SK-N-SH treated with all-trans-retinoic acid at 6 μM for 48 hours (cell line): ENCODE results near the gene C1orf141.
"Not testable (repeated sequence)": the region's sequence is repeated elsewhere in the genome, so short reads cannot be mapped to it uniquely, and the experiment has no call there.

Source experiments
- ATAC-seq: fragments of 200-7000 bp; cut with Tn5 transposase; 3 replicates; pipeline ENCODE4 v1.9.1; 2020; ENCODE audit warnings: mild to moderate bottlenecking, moderate library complexity
- ARNTL ChIP-seq: fragments of 450-650 bp; formaldehyde crosslinking; IDR thresholded peaks from 2 replicates; pipeline ENCODE4 v1.5.0; 2020; ENCODE audit warnings: low read depth, mild to moderate bottlenecking, moderate library complexity, borderline replicate concordance
- BACH2 ChIP-seq: fragments of 250-450 bp; sonication (Bioruptor Pico); IDR thresholded peaks from 2 replicates; pipeline ENCODE4 v1.9.0; 2021; ENCODE audit warnings: mild to moderate bottlenecking, borderline replicate concordance
- CSDC2 ChIP-seq: fragments of 250-450 bp; sonication (Bioruptor Pico); IDR thresholded peaks from 2 replicates; pipeline ENCODE4 v1.5.0; 2020; ENCODE audit warnings: mild to moderate bottlenecking, moderate library complexity
- ESRRG ChIP-seq: fragments of 250-450 bp; sonication (Bioruptor Pico); IDR thresholded peaks from 2 replicates; pipeline ENCODE4 v1.6.1; 2021; ENCODE audit warnings: mild to moderate bottlenecking
- GLIS3 ChIP-seq: fragments of 250-450 bp; sonication (Bioruptor Pico); IDR thresholded peaks from 2 replicates; pipeline ENCODE4 v1.5.0; 2020; ENCODE audit warnings: mild to moderate bottlenecking, moderate library complexity
- ISL1 ChIP-seq: fragments of 250-450 bp; sonication (Bioruptor Pico); IDR thresholded peaks from 2 replicates; pipeline ENCODE4 v2.1.2; 2022; ENCODE audit warnings: mild to moderate bottlenecking, moderate library complexity
- OSR1 ChIP-seq: fragments of 250-450 bp; sonication (Bioruptor Pico); IDR thresholded peaks from 2 replicates; pipeline ENCODE4 v1.8.0; 2022; ENCODE audit warnings: moderate library complexity, mild to moderate bottlenecking, inconsistent platforms
- PPARA ChIP-seq: fragments of 250-450 bp; sonication (Bioruptor Pico); IDR thresholded peaks from 2 replicates; pipeline ENCODE4 v1.5.0; 2020; ENCODE audit warnings: mild to moderate bottlenecking, borderline replicate concordance
- RARB ChIP-seq: fragments of 250-450 bp; sonication (Bioruptor Pico); IDR thresholded peaks from 2 replicates; pipeline ENCODE4 v1.8.0; 2021; ENCODE audit warnings: mild to moderate bottlenecking, moderate library complexity
- SNAI2 ChIP-seq: fragments of 250-450 bp; sonication (Bioruptor Pico); IDR thresholded peaks from 2 replicates; pipeline ENCODE4 v1.5.0; 2020; ENCODE audit warnings: mild to moderate bottlenecking, moderate library complexity
- TCF4 ChIP-seq: fragments of 250-450 bp; sonication (Bioruptor Pico); IDR thresholded peaks from 2 replicates; pipeline ENCODE4 v1.8.0; 2021; ENCODE audit warnings: mild to moderate bottlenecking, moderate library complexity, borderline replicate concordance
- TOX ChIP-seq: fragments of 250-450 bp; sonication (Bioruptor Pico); IDR thresholded peaks from 2 replicates; pipeline ENCODE4 v1.8.0; 2021; ENCODE audit warnings: mild to moderate bottlenecking, moderate library complexity, borderline replicate concordance
- ZC3H10 ChIP-seq: fragments of 250-450 bp; sonication (Bioruptor Pico); IDR thresholded peaks from 2 replicates; pipeline ENCODE4 v1.5.1; 2021; ENCODE audit warnings: mild to moderate bottlenecking, moderate library complexity
- ZFP3 ChIP-seq: fragments of 250-450 bp; sonication (Bioruptor Pico); IDR thresholded peaks from 2 replicates; pipeline ENCODE4 v1.5.0; 2020; ENCODE audit warnings: mild to moderate bottlenecking, moderate library complexity
- ZFP30 ChIP-seq: fragments of 450-650 bp; formaldehyde crosslinking; IDR thresholded peaks from 2 replicates; pipeline ENCODE4 v1.5.0; 2022; ENCODE audit warnings: mild to moderate bottlenecking, moderate library complexity
- ZNF565 ChIP-seq: fragments of 450-650 bp; formaldehyde crosslinking; conservative IDR thresholded peaks from 2 replicates; pipeline ENCODE4 v1.5.0; 2020; ENCODE audit warnings: low read depth, mild to moderate bottlenecking, moderate library complexity
- ZNF70 ChIP-seq: fragments of 450-650 bp; formaldehyde crosslinking; IDR thresholded peaks from 2 replicates; pipeline ENCODE4 v1.5.0; 2020; ENCODE audit warnings: mild to moderate bottlenecking, moderate library complexity
- TF ChIP-seq, protein P1 (sequence below): fragments of 250-450 bp; sonication (Bioruptor Pico); IDR thresholded peaks from 2 replicates; pipeline ENCODE4 v1.8.0; 2020; ENCODE audit warnings: mild to moderate bottlenecking, moderate library complexity, borderline replicate concordance
- TF ChIP-seq, protein P2 (sequence below): fragments of 250-450 bp; sonication (Bioruptor Pico); IDR thresholded peaks from 2 replicates; pipeline ENCODE4 v1.5.1; 2020; ENCODE audit warnings: low read depth, mild to moderate bottlenecking, moderate library complexity
- TF ChIP-seq, protein P3 (sequence below): fragments of 250-450 bp; sonication (Bioruptor Pico); IDR thresholded peaks from 2 replicates; pipeline ENCODE4 v1.5.0; 2020; ENCODE audit warnings: mild to moderate bottlenecking, moderate library complexity
- TF ChIP-seq, protein P4 (sequence below): fragments of 250-450 bp; sonication (Bioruptor Pico); IDR thresholded peaks from 2 replicates; pipeline ENCODE4 v1.5.1; 2021; ENCODE audit warnings: mild to moderate bottlenecking, moderate library complexity

C1orf141 gene

DNA sequence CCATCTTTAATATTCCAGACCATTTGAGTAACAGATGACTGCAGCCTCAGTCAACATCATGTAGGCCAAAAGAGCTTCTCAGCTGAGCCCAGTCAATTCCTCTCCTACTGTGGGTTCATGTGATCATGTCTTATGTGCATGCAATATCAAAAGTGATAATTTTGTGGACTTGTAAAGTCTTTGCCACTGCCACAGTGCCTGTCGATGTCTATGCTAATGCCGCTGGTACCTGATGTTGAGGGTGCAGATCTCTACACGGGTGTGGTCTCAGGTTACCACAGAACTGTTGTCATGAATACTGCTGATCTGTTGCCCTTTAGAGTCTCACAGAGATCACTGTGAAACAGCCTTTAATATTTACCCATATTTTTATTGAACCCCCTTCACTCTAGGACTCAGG, 11.3 kb upstream of the C1orf141 start (continued):
- no peak for TF ChIP-seq ISL1 (CRISPR knock-in tag)
- TF ChIP-seq ARNTL (CRISPR knock-in tag): no peak
- no peak for TF ChIP-seq SNAI2 (CRISPR knock-in tag)
- TF ChIP-seq CSDC2 (CRISPR knock-in tag): no peak
- TF ChIP-seq ZNF70 (CRISPR knock-in tag): no peak
- TF ChIP-seq, all 23 proteins: peak for 0

DNA sequence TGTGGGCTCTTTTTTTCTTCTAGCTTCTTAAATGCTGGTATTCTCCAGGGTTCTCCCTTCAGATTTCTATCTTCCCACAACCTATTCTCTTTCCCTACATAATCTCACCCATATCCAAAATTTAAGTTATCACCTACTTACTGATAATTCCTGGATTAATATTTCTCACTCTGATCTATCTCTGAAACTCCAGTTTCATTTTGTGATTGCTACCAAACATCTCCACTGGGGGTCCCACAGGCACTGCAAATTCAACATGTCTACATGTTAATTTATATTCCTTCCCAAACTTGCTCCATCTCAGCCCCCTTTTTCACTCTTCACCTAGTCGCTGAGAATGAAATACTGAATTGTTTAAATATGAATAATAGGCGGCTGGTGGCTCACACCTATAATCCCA, 9.9 kb upstream of the C1orf141 start:
- ATAC-seq: no peak
- TF ChIP-seq CSDC2 (CRISPR knock-in tag) (no peak), GLIS3 (no peak), TCF4 (CRISPR knock-in tag) (no peak)

DNA sequence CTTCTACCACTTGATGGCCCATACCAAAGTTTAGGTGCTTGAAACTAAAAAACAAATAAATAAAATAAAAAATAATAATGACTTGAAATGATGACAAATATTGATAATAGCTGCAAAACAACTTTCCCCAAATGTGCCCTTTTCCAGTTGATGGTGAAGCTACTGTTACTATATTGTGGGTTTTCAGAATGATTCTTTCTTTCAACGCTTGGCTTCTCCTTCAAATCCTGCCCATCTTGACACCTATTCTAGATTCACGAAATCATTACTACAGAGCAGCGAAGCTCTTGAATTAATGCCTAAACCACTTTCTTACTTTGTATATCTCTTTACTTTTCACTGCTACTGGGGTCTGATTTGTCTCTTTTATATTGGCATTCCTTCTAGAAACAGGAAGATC, 9.2 kb upstream of the C1orf141 start:
- ATAC-seq: no peak
- no peak for TF ChIP-seq GLIS3
- TF ChIP-seq ZC3H10: no peak
- TF ChIP-seq TOX (CRISPR knock-in tag): no peak
- TF ChIP-seq, protein P1, sequence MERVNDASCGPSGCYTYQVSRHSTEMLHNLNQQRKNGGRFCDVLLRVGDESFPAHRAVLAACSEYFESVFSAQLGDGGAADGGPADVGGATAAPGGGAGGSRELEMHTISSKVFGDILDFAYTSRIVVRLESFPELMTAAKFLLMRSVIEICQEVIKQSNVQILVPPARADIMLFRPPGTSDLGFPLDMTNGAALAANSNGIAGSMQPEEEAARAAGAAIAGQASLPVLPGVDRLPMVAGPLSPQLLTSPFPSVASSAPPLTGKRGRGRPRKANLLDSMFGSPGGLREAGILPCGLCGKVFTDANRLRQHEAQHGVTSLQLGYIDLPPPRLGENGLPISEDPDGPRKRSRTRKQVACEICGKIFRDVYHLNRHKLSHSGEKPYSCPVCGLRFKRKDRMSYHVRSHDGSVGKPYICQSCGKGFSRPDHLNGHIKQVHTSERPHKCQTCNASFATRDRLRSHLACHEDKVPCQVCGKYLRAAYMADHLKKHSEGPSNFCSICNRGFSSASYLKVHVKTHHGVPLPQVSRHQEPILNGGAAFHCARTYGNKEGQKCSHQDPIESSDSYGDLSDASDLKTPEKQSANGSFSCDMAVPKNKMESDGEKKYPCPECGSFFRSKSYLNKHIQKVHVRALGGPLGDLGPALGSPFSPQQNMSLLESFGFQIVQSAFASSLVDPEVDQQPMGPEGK (CRISPR knock-in tag): no peak
- TF ChIP-seq RARB (CRISPR knock-in tag): no peak
- TF ChIP-seq, protein P2, sequence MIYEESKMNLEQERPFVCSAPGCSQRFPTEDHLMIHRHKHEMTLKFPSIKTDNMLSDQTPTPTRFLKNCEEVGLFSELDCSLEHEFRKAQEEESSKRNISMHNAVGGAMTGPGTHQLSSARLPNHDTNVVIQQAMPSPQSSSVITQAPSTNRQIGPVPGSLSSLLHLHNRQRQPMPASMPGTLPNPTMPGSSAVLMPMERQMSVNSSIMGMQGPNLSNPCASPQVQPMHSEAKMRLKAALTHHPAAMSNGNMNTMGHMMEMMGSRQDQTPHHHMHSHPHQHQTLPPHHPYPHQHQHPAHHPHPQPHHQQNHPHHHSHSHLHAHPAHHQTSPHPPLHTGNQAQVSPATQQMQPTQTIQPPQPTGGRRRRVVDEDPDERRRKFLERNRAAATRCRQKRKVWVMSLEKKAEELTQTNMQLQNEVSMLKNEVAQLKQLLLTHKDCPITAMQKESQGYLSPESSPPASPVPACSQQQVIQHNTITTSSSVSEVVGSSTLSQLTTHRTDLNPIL: no peak

DNA sequence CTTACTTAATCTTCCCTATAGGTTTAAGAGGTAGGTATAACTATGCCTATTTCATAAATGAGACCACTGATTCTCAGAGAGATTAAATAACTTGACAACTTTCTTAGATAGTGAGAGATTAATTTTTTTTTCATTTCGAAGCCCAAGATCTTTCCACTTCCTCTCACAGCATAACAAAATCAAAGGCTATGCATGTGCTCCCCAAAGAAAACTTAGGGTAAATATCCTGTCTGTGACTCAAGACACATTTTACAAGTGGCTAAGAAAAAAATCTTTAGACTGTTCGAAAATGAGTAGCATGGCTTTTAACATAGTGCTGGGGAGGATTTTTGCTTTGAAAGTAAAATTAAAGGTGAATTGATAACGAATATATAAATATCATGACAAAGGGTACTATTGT, 8.2 kb upstream of the C1orf141 start:
- no peak for ATAC-seq
- TF ChIP-seq, protein P3, sequence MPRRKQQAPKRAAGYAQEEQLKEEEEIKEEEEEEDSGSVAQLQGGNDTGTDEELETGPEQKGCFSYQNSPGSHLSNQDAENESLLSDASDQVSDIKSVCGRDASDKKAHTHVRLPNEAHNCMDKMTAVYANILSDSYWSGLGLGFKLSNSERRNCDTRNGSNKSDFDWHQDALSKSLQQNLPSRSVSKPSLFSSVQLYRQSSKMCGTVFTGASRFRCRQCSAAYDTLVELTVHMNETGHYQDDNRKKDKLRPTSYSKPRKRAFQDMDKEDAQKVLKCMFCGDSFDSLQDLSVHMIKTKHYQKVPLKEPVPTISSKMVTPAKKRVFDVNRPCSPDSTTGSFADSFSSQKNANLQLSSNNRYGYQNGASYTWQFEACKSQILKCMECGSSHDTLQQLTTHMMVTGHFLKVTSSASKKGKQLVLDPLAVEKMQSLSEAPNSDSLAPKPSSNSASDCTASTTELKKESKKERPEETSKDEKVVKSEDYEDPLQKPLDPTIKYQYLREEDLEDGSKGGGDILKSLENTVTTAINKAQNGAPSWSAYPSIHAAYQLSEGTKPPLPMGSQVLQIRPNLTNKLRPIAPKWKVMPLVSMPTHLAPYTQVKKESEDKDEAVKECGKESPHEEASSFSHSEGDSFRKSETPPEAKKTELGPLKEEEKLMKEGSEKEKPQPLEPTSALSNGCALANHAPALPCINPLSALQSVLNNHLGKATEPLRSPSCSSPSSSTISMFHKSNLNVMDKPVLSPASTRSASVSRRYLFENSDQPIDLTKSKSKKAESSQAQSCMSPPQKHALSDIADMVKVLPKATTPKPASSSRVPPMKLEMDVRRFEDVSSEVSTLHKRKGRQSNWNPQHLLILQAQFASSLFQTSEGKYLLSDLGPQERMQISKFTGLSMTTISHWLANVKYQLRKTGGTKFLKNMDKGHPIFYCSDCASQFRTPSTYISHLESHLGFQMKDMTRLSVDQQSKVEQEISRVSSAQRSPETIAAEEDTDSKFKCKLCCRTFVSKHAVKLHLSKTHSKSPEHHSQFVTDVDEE (CRISPR knock-in tag): no peak
- no peak for TF ChIP-seq SNAI2 (CRISPR knock-in tag)
- no peak for TF ChIP-seq PPARA (CRISPR knock-in tag)
- TF ChIP-seq ZNF565 (CRISPR knock-in tag): no peak
- no peak for TF ChIP-seq ARNTL (CRISPR knock-in tag)
- TF ChIP-seq ZFP30 (CRISPR knock-in tag): no peak
- TF ChIP-seq TCF4 (CRISPR knock-in tag): no peak
- no peak for TF ChIP-seq ZFP3 (CRISPR knock-in tag)
- TF ChIP-seq, protein P2: no peak
- TF ChIP-seq GLIS3: no peak
- no peak for TF ChIP-seq OSR1 (CRISPR knock-in tag)
- TF ChIP-seq, protein P4, sequence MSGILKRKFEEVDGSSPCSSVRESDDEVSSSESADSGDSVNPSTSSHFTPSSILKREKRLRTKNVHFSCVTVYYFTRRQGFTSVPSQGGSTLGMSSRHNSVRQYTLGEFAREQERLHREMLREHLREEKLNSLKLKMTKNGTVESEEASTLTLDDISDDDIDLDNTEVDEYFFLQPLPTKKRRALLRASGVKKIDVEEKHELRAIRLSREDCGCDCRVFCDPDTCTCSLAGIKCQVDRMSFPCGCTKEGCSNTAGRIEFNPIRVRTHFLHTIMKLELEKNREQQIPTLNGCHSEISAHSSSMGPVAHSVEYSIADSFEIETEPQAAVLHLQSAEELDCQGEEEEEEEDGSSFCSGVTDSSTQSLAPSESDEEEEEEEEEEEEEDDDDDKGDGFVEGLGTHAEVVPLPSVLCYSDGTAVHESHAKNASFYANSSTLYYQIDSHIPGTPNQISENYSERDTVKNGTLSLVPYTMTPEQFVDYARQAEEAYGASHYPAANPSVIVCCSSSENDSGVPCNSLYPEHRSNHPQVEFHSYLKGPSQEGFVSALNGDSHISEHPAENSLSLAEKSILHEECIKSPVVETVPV (CRISPR knock-in tag): no peak
- no peak for TF ChIP-seq ESRRG (CRISPR knock-in tag)
- TF ChIP-seq TOX (CRISPR knock-in tag): no peak
- no peak for TF ChIP-seq CSDC2 (CRISPR knock-in tag)
- TF ChIP-seq BACH2 (CRISPR knock-in tag): no peak
- TF ChIP-seq ZNF70 (CRISPR knock-in tag): no peak
- no peak for TF ChIP-seq ISL1 (CRISPR knock-in tag)

DNA sequence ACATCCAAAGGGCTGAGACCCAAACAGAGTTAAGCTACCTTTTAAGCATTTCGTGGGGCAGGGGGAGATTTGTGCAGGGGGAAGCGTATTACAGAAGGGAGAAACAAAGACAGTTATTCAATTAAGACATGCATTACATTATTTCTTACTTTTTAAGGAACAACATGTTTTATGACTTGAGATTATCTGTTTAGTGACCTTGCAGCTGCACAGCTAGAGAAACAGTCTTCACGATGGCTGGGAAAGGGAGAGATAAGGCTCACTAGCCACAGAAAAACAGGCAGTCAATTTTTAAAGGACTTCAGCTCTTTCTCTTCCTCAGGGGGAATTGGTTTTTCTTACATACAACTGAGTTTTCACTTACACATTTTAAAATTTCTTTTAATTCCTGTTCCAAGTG, 7.1 kb upstream of the C1orf141 start:
- ATAC-seq: not testable (repeated sequence)
